CD4-positive, alpha-beta T cell treated with Interleukin-15 for 1 hour (primary cell): ENCODE data around the gene PCSK7.
A peak's percentile ranks its signal among the peaks of the same experiment; 100 is the strongest.
"Not testable (repeated sequence)": the region's sequence is repeated elsewhere in the genome, so short reads cannot be mapped to it uniquely, and the experiment has no call there.

Experiments used
- DNase-seq: peaks from one replicate; pipeline ENCODE4 v3.0.0-alpha.2; 2020

PCSK7 gene

GRCh38 chr11:117197516-117198456 lies 34.1 kb downstream of the PCSK7 start:
- no peak for DNase-seq

DNA sequence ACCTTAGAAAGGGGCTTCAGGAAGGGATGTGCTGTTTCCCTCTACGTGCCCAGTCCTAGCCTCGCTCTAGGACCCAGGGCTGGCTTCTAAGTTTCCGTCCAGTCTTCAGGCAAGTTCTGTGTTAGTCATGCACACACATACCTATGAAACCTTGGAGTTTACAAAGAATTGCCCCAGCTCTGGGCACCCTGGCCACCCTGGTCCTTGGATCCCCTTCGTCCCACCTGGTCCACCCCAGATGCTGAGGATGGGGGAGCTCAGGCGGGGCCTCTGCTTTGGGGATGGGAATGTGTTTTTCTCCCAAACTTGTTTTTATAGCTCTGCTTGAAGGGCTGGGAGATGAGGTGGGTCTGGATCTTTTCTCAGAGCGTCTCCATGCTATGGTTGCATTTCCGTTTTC lies 34.9 kb downstream of the PCSK7 start:
- no peak for DNase-seq

- no peak for DNase-seq
Measured at GRCh38 chr11:117195761-117196160, 36.1 kb downstream of the PCSK7 start.

- no peak for DNase-seq
Measured at GRCh38 chr11:117195258-117195657, 36.6 kb downstream of the PCSK7 start.

DNA sequence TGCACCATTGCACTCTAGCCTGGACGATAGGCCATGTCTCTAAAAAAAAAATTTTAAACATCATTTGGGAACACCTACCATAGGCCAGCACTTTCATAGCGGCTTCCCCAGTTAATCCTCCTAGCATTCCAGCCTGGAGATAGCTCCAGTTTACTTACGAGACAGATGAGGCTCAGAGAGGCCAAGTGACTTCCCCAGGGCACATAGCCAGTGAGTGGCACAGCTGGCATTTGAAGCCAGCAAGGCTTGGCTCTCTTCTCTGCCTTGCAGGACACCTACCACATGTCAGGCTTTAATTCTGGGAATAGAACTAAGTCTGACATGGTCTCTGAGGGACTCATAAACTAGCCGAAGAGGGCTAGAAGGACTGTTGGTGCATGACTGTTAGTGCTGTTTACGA lies 37.6 kb downstream of the PCSK7 start:
- DNase-seq = no peak

DNA sequence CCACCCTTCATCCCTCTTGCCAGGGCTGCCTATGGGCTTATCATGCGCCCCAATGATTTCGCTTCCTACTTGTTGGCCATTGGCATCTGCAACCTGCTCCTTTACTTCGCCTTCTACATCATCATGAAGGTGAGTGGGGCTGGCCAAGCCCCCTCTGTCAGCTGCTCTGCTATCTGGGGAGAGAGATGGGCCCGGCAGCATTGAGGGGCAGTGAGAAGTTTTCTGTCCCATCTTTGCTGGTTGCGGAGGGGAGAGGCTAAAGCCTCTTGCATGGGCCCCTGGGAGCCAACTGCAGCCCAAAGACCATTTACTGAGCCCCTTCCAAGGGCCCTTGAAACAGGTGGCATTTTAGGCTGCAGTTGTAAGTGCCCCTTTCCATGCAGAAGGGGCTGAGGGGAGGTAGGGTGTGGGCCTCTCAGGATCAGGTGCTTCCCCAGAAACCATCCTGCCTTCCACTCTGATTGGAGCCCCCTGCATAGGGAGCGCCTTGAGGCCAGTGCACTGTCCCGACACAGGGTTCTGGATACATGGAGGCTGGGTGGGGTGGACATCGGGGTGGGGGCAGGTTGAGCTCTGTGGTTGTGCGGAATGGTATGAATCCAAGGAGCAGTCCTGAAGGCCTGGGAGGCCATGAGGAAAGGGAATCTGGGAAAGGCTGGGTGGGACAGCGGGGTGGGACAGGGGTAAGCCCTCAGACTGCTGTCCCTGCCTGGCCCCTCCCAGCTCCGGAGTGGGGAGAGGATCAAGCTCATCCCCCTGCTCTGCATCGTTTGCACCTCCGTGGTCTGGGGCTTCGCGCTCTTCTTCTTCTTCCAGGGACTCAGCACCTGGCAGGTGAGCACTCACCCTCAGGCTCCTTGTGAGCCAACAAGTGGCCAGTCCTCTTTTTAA lies 38.5 kb downstream of the PCSK7 start:
- DNase-seq = no peak

- DNase-seq = no peak
Measured at GRCh38 chr11:117192401-117192875, 39.4 kb downstream of the PCSK7 start.

GRCh38 chr11:117191680-117192400 lies 40.0 kb downstream of the PCSK7 start:
- no peak for DNase-seq

- DNase-seq = no peak
Measured at GRCh38 chr11:117189941-117190544, 41.8 kb downstream of the PCSK7 start.

DNA sequence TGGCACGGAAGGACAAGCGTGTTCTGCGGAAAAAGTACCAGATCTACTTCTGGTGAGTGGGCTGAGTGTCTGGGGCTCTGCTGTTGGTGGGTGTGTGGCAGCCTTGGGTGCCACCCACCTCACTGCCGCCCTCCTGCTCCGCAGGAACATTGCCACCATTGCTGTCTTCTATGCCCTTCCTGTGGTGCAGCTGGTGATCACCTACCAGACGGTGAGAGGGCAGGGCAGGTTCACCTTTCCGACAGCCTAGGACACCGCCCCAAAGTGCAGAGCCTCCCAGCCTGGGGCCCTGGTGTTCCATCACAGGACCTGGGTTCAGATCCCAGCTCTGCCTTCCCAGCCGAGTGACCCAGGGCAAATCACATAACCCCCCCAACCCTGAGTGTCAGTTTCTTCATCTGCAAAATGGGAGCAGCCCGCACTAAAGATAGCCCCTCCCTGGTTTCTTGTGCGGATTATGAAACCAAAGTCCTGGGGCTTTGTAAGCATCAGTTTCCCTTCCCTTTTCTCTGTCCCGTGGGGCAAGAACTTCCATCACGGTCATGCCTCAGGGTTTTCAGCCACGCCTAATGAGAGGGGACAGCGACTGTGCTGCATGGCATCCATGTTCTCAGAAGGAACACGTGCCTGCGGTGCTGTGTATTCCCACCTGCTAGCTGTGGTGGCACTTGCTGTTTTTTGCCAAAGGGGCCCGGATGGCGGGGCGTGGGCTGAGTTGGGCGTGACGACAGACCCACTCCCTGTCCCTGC lies 42.5 kb downstream of the PCSK7 start:
- peak; percentile 81 for DNase-seq

- DNase-seq = no peak
Measured at GRCh38 chr11:117188620-117189081, 43.2 kb downstream of the PCSK7 start.

DNA sequence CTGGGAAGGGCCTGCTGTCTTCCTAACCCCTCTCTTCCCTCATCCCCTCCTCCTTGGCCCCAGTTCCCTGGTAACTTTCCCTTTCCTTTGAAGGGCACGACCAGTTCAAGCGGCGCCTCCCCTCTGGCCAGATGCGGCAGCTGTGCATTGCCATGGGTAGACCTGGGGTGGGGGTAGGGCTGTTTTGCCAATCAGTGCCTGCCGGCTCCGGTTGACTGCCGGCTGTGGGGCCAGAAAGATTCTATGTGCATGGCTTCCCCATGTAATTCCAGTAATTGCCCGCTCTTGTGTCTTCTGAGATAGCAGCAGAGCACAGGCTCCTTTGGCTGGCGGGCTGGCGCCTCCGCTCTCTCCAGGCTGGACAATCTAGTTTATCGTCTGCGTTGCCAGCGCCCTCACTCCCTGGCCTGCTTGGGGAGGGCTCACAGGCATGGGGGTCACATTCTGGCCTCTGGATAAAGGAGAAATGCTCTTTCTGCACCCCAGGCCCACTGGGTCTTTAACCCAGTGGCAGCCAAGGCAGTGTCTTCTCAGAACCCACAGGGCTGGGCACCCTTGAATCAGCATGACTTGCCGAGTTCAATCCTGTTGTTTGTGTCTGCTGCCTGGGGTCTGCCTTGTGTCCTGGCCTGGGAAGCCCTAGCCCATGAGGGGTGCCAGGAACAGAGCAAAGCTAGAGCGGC lies 43.9 kb downstream of the PCSK7 start:
- no peak for DNase-seq

DNA sequence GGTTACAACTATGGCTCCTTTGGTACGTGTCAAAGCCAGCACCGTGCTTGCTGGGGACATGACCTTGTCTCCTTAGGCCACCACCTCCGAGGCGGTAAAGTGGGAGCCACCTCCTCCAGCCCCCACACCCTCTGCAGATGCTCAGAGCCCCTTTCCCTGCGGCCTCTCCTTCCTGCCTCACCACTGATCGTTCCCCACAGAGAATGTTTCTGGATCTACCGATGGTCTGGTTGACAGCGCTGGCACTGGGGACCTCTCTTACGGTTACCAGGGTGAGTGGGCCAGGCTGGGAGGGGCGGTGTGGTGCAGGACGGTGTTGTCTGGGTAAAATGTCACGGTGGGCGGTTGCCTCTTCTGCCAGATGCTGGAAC lies 44.5 kb downstream of the PCSK7 start:
- no peak for DNase-seq

DNA sequence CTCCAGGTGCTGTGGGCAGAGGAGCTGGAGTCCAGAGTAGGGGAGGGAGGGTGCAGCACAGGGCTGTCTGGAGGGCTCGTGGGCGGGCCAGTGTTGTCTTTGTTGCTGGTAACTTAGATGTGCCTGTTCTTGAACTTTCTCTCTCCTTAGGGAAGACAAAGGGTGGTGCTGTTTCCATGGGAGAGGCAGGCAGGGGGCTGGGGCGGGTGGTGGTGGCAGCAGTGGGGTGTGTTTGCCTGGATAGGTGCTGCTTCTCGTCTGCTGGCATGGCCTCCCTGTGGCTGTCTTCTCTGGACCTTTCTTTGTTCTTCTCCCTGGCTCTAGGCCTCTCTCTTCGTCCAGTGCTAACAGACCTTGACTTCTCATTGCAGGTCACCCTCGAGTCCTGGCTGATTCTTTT lies 44.9 kb downstream of the PCSK7 start:
- no peak for DNase-seq

DNA sequence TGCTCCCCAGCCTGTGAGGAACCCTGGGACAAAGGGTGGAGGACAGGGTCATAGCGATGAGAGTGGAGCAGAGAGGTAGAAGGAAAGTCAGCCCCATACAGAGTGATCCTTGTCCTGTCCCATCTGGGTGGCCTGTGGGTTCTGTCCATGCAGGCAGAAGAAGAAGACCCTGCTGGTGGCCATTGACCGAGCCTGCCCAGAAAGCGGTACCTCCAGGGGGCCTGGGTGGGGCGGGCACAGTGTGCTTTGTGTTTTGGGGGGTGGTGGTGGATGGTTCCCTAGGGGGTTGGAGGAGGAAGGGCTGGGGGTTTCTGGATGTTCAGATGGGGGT lies 45.5 kb downstream of the PCSK7 start:
- no peak for DNase-seq

GRCh38 chr11:117185736-117186430 lies 46.0 kb downstream of the PCSK7 start:
- DNase-seq = peak; percentile 35

GRCh38 chr11:117183724-117184349 lies 48.0 kb downstream of the PCSK7 start:
- no peak for DNase-seq

DNA sequence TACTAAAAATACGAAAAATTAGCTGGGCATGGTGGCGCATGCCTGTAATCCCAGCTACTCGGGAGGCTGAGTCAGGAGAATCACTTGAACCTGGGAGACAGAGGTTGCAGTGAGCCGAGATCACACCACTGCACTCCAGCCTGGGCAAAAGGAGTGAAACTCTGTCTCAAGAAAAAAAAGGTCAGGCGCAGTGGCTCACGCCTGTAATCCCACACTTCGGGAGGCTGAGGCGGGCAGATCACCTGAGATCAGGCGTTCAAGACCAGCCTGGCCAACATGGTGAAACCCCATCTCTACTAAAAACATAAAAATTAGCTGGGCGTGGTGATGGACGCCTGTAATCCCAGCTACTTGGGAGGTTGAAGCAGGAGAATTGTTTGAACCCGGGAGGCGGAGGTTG lies 48.7 kb downstream of the PCSK7 start:
- DNase-seq = not testable (repeated sequence)

GRCh38 chr11:117182551-117182935 lies 49.3 kb downstream of the PCSK7 start:
- no peak for DNase-seq
